HG02759 (cell line): ENCODE results near the gene ACTN1.

Source experiments
- ATAC-seq: cut with Tn5 transposase; IDR thresholded peaks from one replicate; pipeline ENCODE4 v1.9.1; 2021; ENCODE audit warnings: mild to moderate bottlenecking, moderate library complexity; ENCODE audit not compliant: unreplicated experiment

ACTN1 gene

DNA sequence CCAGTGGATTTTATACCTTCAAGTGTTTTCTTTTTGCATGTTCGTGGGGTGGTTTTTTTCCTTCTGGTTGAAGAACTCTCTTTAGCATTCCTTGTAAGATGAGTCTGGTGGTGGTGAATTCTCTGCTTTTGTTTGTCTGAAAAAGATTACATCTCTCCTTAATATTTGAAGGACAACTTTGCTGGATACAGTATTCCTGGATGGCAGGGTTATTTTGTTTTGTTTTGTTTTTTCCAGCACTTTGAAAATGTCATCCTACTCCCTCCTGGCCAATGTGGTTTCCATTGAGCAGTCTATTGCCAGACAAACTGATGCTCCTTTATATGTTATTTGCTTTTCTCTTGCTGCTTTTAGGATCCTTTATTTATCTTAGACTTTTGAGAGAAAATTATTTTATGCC lies 143.0 kb downstream of the ACTN1 start:
- ATAC-seq, result no peak

DNA sequence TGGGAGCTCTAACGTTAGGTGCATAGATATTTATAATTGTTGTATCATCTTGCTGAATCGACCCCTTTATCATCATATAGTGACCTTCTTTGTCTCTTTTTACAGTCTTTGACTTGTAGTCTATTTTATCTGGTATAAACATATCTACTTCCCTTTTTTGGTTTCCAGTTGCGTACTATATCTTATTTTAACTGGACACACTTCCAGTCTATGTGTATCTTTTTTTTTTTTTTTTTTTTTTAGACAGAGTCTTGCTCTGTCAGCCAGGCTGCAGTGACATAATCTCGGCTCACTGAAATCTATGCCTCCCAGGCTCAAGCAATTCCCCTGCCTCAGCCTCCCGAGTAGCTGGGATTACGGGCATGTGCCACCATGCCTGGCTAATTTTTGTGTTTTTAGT lies 144.3 kb downstream of the ACTN1 start:
- ATAC-seq, result no peak

DNA sequence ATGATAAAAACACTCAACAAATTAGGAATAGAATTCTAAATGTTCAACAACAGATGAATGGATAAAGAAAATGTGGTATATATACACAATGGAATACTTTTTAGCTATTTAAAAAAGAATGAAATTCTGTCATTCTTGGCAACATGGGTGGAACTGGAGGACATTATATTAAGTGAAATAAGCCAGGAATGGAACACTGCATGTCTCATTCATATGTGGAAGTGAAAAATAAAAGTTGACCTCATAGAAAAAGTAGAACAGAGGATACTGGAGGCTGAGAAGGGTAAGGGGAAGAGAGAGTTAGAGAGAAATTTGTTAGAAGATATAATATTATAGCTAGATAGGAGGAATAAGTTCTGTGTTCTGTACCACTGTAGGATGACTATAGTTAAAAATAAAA lies 150.4 kb downstream of the ACTN1 start:
- ATAC-seq, result no peak

DNA sequence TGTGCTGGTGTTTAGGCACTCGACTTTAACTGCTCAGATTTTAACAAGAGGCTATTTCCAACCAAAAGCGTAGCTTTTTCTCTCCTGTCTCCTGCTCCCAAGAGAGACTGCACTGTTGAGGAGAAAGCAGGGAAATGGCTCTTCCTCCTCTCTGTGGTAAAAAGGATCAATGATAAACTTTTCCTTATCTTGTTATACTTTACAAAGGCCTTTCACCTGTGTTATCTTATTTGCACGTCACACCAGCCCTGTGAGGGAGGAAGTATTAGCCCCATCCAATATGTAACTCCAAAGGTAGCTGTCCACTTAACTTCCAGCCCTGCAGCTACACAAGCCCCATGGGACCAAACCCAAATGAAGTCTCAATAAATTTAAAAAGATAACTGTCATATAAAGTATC lies 153.4 kb downstream of the ACTN1 start:
- no peak for ATAC-seq

DNA sequence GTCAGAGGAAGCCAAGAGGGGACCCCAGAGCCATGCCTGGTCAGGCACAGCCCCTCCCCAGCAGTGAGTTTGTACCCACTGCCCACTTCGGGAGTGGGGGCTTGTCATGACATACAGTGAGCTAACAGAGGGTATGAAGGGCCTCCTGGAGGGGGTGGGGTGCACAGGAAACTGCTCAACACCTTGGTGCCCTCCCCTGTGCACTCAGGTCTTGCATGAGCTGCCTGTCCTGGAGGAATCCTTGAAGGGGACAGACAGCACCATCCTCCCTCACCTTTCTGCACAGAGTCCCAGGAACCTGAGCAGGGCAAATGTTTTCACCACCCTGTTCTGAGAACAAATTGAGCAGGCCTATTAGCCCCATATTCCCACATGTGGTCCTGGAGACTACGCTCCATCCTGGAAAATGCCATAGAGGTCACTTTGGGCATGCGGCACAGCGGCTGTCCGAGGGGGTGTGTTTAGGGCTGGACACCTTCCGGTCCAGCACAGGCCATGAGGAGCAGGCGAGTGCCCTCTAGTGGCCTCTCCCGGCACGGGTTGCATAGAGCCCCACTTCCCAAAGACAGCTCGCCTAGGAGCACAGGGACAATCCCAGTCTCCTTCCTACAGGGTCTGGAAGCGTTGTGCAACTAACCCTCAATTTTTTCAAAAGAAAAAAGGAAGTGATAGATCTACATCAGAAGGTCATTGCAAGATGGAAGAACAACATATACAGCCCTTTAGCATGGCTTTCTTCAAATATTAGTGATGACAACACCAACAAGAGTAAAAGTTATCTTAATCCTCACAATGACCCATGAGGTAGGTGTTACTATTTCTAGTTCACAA lies 154.4 kb downstream of the ACTN1 start:
- no peak for ATAC-seq

DNA sequence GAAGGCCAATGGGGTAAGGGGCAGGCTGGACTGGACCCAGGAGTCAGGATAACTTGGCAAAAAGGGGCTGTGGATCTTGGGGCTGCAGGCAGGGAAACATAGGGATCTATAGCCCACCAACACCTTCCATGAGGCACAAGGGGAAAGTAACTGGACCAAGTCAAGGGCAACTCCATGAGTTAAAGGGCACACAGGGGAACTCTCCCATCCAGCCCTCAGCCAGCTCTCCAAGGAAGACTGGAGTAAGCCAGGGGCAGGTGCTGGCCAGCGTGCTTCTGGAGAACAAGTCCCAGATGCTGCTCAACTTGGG lies 154.9 kb downstream of the ACTN1 start:
- ATAC-seq, result no peak
